SK-N-SH (cell line): ENCODE measurements around the gene AGMO. TPM values are rescaled to one million over a fixed set of nuclear protein-coding genes. Genes with fewer than 3 reads are reported as not detected.
"Not testable (repeated sequence)": the region's sequence is repeated elsewhere in the genome, so short reads cannot be mapped to it uniquely, and the experiment has no call there.

ENCODE experiments used
- CTCF ChIA-PET: fragments of 300-600, 350-600 bp; formaldehyde crosslinking; extraction: SDS; loops from one replicate; lab custom pipeline; 2021; lab: Yijun Ruan, JAX
- POLR2A ChIA-PET: fragments of 350-600 bp; sonication (Branson Sonifier 250); formaldehyde crosslinking; extraction: SDS; loops from one replicate; lab custom pipeline; 2020; ENCODE audit warnings: antibody characterized with exemption, inconsistent platforms; lab: Yijun Ruan, JAX
- DNase-seq: peaks from one replicate; pipeline ENCODE4 v3.0.0; 2012
- H2AFZ ChIP-seq: fragments of 200-600 bp; sonication (generic); 2 replicates; pipeline ENCODE4 v1.8.1; 2016; ENCODE audit warnings: antibody characterized with exemption, mild to moderate bottlenecking, low read depth
- H3F3A ChIP-seq: fragments of 200-600 bp; sonication (generic); replicated peaks from 2 replicates; pipeline ENCODE3; 2016; ENCODE audit warnings: antibody characterized with exemption, mild to moderate bottlenecking; ENCODE audit not compliant: insufficient read depth
- H3K27ac ChIP-seq, 2 experiments: fragments of 200-500 bp in 1 of 2; fragments of 200-600 bp in 1 of 2; sonication (Bioruptor generic) in 1 of 2; sonication (generic), shearing (Covaris generic) in 1 of 2; 2 replicates each; pipeline versions ENCODE4 v1.5.1 to v1.6.1; 2014 to 2016; ENCODE audit warnings: low read depth in 2 of 2, inconsistent platforms in 1 of 2, low read length in 1 of 2, mild to moderate bottlenecking in 1 of 2, mixed read lengths in 1 of 2
- H3K27me3 ChIP-seq: fragments of 200-600 bp; sonication (generic), shearing (Covaris generic); 2 replicates; pipeline ENCODE4 v1.6.1; 2016; ENCODE audit warnings: mixed run types; ENCODE audit not compliant: insufficient read depth
- H3K36me3 ChIP-seq, 2 experiments: fragments of 200-500 bp in 1 of 2; fragments of 200-600 bp in 1 of 2; sonication (Bioruptor generic) in 1 of 2; sonication (generic) in 1 of 2; replicated peaks in 1 of 2; 2 replicates each; pipeline versions ENCODE3 to v1.5.1; 2014 to 2016; ENCODE audit warnings: low read length in 1 of 2, mild to moderate bottlenecking in 1 of 2; ENCODE audit not compliant: insufficient read depth in 2 of 2, control insufficient read depth in 1 of 2
- H3K4me1 ChIP-seq, 2 experiments: fragments of 200-500 bp in 1 of 2; fragments of 200-600 bp in 1 of 2; sonication (Bioruptor generic) in 1 of 2; sonication (generic), shearing (Covaris generic) in 1 of 2; 2 replicates each; pipeline versions ENCODE4 v1.5.1 to v1.6.1; 2014 to 2016; ENCODE audit warnings: low read depth in 1 of 2, low read length in 1 of 2, mixed run types in 1 of 2; ENCODE audit not compliant: insufficient read depth in 2 of 2, control insufficient read depth in 1 of 2
- H3K4me2 ChIP-seq: fragments of 200-600 bp; sonication (generic), shearing (Covaris generic); 2 replicates; pipeline ENCODE4 v1.6.1; 2017; ENCODE audit warnings: mixed run types
- H3K4me3 ChIP-seq, 2 experiments: fragments of 200-500 bp in 1 of 2; fragments of 200-600 bp in 1 of 2; sonication (Bioruptor generic) in 1 of 2; sonication (generic), shearing (Covaris generic) in 1 of 2; 2 replicates each; pipeline versions ENCODE4 v1.5.1 to v1.8.1; 2014 to 2016; ENCODE audit warnings: low read depth in 2 of 2, inconsistent platforms in 1 of 2, low read length in 1 of 2, mild to moderate bottlenecking in 1 of 2, mixed read lengths in 1 of 2, moderate library complexity in 1 of 2
- H3K79me2 ChIP-seq: fragments of 200-600 bp; sonication (generic); 2 replicates; pipeline ENCODE4 v1.8.1; 2017; ENCODE audit warnings: mild to moderate bottlenecking; ENCODE audit not compliant: insufficient read depth
- H3K9ac ChIP-seq: fragments of 200-600 bp; sonication (generic); 2 replicates; pipeline ENCODE4 v1.6.1; 2017; ENCODE audit warnings: mixed run types
- H3K9me2 ChIP-seq: fragments of 200-600 bp; sonication (generic); 2 replicates; pipeline ENCODE4 v1.6.1; 2017; ENCODE audit warnings: mixed run types
- H3K9me3 ChIP-seq: fragments of 200-600 bp; sonication (generic); 2 replicates; pipeline ENCODE4 v1.6.1; 2017; ENCODE audit warnings: mixed run types, mild to moderate bottlenecking, moderate library complexity
- H4K20me1 ChIP-seq: fragments of 200-600 bp; sonication (generic); 2 replicates; pipeline ENCODE4 v1.6.1; 2017; ENCODE audit warnings: mild to moderate bottlenecking, mixed run types; ENCODE audit not compliant: insufficient read depth
- EZH2phosphoT487 ChIP-seq: fragments of 200-600 bp; sonication (generic); IDR thresholded peaks from 2 replicates; pipeline ENCODE4 v1.6.1; 2017; ENCODE audit warnings: low read depth, mixed run types, mild to moderate bottlenecking, antibody characterized with exemption, moderate library complexity, borderline replicate concordance
- FOSL2 ChIP-seq: IDR thresholded peaks from 2 replicates; pipeline ENCODE4 v1.4.0; 2012; ENCODE audit warnings: low read depth, mild to moderate bottlenecking, moderate library complexity, borderline replicate concordance
- FOXM1 ChIP-seq: IDR thresholded peaks from 2 replicates; pipeline ENCODE4 v1.4.0; 2012; ENCODE audit warnings: low read depth, mild to moderate bottlenecking
- GABPA ChIP-seq: IDR thresholded peaks from 2 replicates; pipeline ENCODE4 v1.4.0; 2012; ENCODE audit warnings: low read depth, mild to moderate bottlenecking
- JUND ChIP-seq: IDR thresholded peaks from 2 replicates; pipeline ENCODE4 v1.4.0; 2012
- MXI1 ChIP-seq: IDR thresholded peaks from 2 replicates; pipeline ENCODE4 v1.6.1; 2012; ENCODE audit warnings: mild to moderate bottlenecking, low read depth, low read length, improper control_type of control experiment
- RCOR1 ChIP-seq: fragments of 150-350 bp; IDR thresholded peaks from 2 replicates; pipeline ENCODE4 v1.6.1; 2017; ENCODE audit warnings: antibody characterized with exemption, low read length
- SMC3 ChIP-seq: IDR thresholded peaks from 2 replicates; pipeline ENCODE4 v1.6.1; 2012; ENCODE audit warnings: low read depth, low read length, improper control_type of control experiment
- TAF1 ChIP-seq: IDR thresholded peaks from 2 replicates; pipeline ENCODE4 v1.6.1; 2012; ENCODE audit warnings: low read depth, mild to moderate bottlenecking, low read length, moderate library complexity, borderline replicate concordance
- WGBS: methylation state at CpG from one replicate; pipeline ENCODE4 v1.1.6; 2017; ENCODE audit warnings: low lambda C conversion rate; 5-methylcytosine and 5-hydroxymethylcytosine counted together
- polyA plus RNA-seq, 3 experiments: library from polyadenylated mRNA; depleted of rRNA; stranded (reverse); fragments of >200 nt; gene quantifications; 2 replicates each; pipeline ENCODE4 v1.2.3, GENCODE V29; 2012
- TF ChIP-seq, protein P1 (sequence below): IDR thresholded peaks from 2 replicates; pipeline ENCODE4 v1.4.0; 2012; ENCODE audit warnings: low read depth, borderline replicate concordance
- TF ChIP-seq, protein P2 (sequence below): IDR thresholded peaks from 2 replicates; pipeline ENCODE4 v1.6.1; 2012; ENCODE audit warnings: mild to moderate bottlenecking, low read depth, low read length, moderate library complexity
- TF ChIP-seq, protein P3 (sequence below): IDR thresholded peaks from 2 replicates; pipeline ENCODE4; 2012

Gene AGMO
- polyA plus RNA-seq, 1 of the 3 experiments (the other 2 are of a cell fraction): 0.05 TPM

DNA sequence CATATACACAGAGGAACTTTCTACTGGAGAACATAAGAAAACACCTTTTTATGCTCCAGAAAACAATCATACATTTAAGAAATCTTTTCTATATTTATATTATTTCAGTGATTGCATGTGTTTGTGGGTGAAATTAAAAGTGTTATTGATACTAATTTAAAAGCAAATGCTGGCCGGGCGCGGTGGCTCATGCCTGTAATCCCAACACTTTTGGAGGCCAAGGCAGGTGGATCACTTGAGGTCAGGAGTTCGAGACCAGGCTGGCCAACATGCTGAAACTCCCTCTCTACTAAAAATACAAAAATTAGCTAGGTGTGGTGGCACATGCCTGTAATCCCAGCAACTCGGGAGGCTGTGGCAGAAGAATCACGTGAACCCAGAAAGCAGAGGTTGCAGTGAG is 260.8 kb downstream of the AGMO start:
- H3K9me3 ChIP-seq, H3K4me1 ChIP-seq, DNase-seq, H3K9me2 ChIP-seq, H3K9ac ChIP-seq, POLR2A ChIA-PET, H3K79me2 ChIP-seq, H3F3A ChIP-seq, H3K4me2 ChIP-seq, H3K27ac ChIP-seq, H2AFZ ChIP-seq, H3K36me3 ChIP-seq, H3K4me3 ChIP-seq, H3K27me3 ChIP-seq, H4K20me1 ChIP-seq: not testable (repeated sequence)
- 75% methylated on average over 6 of the region's 6 CpGs for WGBS
- CTCF ChIA-PET: interaction anchor here (0.7 to 5.6 kb wide), 4 partner anchors 9 to 420 kb away, joined by 3 to 25 read pairs (median 6); no protein-coding TSS in a partner anchor

DNA sequence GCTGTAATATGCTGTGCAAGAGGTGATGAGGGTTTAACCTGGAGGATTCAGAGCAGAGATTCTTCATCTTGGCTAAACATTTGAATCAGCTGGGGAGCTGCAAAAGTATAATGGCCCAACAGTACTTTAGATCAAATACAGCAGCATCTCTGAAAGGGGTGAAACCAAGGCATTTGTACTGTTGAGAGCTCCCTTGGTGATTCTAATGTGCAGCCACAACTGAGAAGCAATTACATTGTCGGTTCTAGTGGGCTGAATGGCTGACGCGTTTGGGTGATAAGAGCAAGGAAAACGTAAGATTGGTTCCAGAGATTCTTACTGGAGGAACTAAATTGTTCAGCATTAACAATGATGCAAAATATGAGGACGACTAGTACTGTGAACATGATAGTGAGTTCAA is 269.7 kb downstream of the AGMO start:
- H4K20me1 ChIP-seq: no peaks in the 10 kb centered on the region
- no peak overlapping the region for H3K4me2 ChIP-seq
- no peaks in the 10 kb centered on the region for H3K36me3 ChIP-seq
- no peak overlapping the region for H3K9ac ChIP-seq
- H3K4me1 ChIP-seq: no peaks in the 10 kb centered on the region
- no peak for TF ChIP-seq EZH2phosphoT487
- TF ChIP-seq GABPA: no peak
- TF ChIP-seq FOSL2: no peak
- TF ChIP-seq, protein P1, sequence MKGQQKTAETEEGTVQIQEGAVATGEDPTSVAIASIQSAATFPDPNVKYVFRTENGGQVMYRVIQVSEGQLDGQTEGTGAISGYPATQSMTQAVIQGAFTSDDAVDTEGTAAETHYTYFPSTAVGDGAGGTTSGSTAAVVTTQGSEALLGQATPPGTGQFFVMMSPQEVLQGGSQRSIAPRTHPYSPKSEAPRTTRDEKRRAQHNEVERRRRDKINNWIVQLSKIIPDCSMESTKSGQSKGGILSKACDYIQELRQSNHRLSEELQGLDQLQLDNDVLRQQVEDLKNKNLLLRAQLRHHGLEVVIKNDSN: no peak
- TF ChIP-seq JUND: no peak
- TF ChIP-seq, protein P2, sequence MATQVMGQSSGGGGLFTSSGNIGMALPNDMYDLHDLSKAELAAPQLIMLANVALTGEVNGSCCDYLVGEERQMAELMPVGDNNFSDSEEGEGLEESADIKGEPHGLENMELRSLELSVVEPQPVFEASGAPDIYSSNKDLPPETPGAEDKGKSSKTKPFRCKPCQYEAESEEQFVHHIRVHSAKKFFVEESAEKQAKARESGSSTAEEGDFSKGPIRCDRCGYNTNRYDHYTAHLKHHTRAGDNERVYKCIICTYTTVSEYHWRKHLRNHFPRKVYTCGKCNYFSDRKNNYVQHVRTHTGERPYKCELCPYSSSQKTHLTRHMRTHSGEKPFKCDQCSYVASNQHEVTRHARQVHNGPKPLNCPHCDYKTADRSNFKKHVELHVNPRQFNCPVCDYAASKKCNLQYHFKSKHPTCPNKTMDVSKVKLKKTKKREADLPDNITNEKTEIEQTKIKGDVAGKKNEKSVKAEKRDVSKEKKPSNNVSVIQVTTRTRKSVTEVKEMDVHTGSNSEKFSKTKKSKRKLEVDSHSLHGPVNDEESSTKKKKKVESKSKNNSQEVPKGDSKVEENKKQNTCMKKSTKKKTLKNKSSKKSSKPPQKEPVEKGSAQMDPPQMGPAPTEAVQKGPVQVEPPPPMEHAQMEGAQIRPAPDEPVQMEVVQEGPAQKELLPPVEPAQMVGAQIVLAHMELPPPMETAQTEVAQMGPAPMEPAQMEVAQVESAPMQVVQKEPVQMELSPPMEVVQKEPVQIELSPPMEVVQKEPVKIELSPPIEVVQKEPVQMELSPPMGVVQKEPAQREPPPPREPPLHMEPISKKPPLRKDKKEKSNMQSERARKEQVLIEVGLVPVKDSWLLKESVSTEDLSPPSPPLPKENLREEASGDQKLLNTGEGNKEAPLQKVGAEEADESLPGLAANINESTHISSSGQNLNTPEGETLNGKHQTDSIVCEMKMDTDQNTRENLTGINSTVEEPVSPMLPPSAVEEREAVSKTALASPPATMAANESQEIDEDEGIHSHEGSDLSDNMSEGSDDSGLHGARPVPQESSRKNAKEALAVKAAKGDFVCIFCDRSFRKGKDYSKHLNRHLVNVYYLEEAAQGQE: no peak
- TF ChIP-seq, protein P3, sequence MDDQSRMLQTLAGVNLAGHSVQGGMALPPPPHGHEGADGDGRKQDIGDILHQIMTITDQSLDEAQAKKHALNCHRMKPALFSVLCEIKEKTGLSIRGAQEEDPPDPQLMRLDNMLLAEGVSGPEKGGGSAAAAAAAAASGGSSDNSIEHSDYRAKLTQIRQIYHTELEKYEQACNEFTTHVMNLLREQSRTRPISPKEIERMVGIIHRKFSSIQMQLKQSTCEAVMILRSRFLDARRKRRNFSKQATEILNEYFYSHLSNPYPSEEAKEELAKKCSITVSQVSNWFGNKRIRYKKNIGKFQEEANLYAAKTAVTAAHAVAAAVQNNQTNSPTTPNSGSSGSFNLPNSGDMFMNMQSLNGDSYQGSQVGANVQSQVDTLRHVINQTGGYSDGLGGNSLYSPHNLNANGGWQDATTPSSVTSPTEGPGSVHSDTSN: no peak
- TF ChIP-seq SMC3: no peak
- TF ChIP-seq FOXM1: no peak
- TF ChIP-seq RCOR1: no peak
- TF ChIP-seq TAF1: no peak
- no peak for TF ChIP-seq MXI1
- no peaks in the 10 kb centered on the region for H3K9me2 ChIP-seq
- peaks cover 4% of the 10 kb centered on the region for H3F3A ChIP-seq
- no peak overlapping the region for H3K4me3 ChIP-seq
- no peaks in the 10 kb centered on the region for H3K27me3 ChIP-seq
- no peak overlapping the region for H3K27ac ChIP-seq
- POLR2A ChIA-PET: no interaction called here
- CTCF ChIA-PET: interaction anchor here (0.8 to 2.2 kb wide), 7 partner anchors 10 to 429 kb away, joined by 3 to 8 read pairs (median 4); no protein-coding TSS in a partner anchor
- H2AFZ ChIP-seq: no peak overlapping the region
- no peaks in the 10 kb centered on the region for H3K79me2 ChIP-seq
- H3K9me3 ChIP-seq: no peaks in the 10 kb centered on the region
- no peak for DNase-seq
- 77% methylated on average over 5 of the region's 5 CpGs for WGBS
